Vagina (tissue), 2 donors: ENCODE results near the gene SNX9. TPM values are rescaled to one million over a fixed set of nuclear protein-coding genes. Genes with fewer than 3 reads are reported as not detected.

Experiments used
- DNase-seq, 2 donors: peaks; one replicate each; pipeline ENCODE4 v3.0.0-alpha.2; 2017; ENCODE audit errors: extremely low spot score in 2 of 2
- H3K27ac ChIP-seq: fragments of 200-600 bp; sonication (generic); one replicate; pipeline ENCODE4 v1.5.1; 2019
- H3K27me3 ChIP-seq: fragments of 200-600 bp; sonication (generic); one replicate; pipeline ENCODE4 v1.5.1; 2019
- H3K36me3 ChIP-seq, 2 donors: fragments of 200-600 bp; sonication (generic); one replicate each; pipeline ENCODE4 v1.5.1; 2017 to 2019
- H3K4me1 ChIP-seq: fragments of 200-600 bp; sonication (generic); one replicate; pipeline ENCODE4 v1.5.1; 2019
- H3K4me3 ChIP-seq, 2 donors: fragments of 200-600 bp; sonication (generic); 1 replicate in 1 of 2; 2 replicates in 1 of 2; pipeline ENCODE4 v1.5.1; 2016 to 2019
- H3K9me3 ChIP-seq: fragments of 200-600 bp; sonication (generic); one replicate; pipeline ENCODE4 v1.5.1; 2019
- CTCF ChIP-seq, 3 experiments: fragments of 450-650 bp in 2 of 3; fragments of 200-600 bp in 1 of 3; sonication (generic) in 1 of 3; IDR thresholded peaks; one replicate each; pipeline ENCODE4 v1.5.1; 2017 to 2019; ENCODE audit warnings: antibody characterized with exemption in 3 of 3, mild to moderate bottlenecking in 2 of 3, moderate library complexity in 2 of 3
- POLR2A ChIP-seq, 2 donors: fragments of 450-650 bp; IDR thresholded peaks; one replicate each; pipeline ENCODE4 v1.6.1; 2017; ENCODE audit warnings: antibody characterized with exemption in 2 of 2, mild to moderate bottlenecking in 2 of 2, moderate library complexity in 2 of 2
- POLR2AphosphoS5 ChIP-seq, 2 donors: sonication (generic); formaldehyde crosslinking; IDR thresholded peaks; one replicate each; pipeline ENCODE4 v1.9.0; 2017; ENCODE audit warnings: antibody characterized with exemption in 2 of 2, mild to moderate bottlenecking in 2 of 2, low read depth in 1 of 2; ENCODE audit not compliant: insufficient read depth in 1 of 2
- intact Hi-C: fragments of 100-400 bp; cut with DNase I; formaldehyde crosslinking; loops from one replicate; pipeline ENCODE4 v1.15.1; 2023
- total RNA-seq: library from RNA; depleted of rRNA; stranded (reverse); fragments of >200 nt; gene quantifications from one replicate; pipeline ENCODE4 v1.2.3, GENCODE V29; 2016

Gene SNX9
- total RNA-seq, 1 donor from 2014 or later: 61.4 TPM

DNA sequence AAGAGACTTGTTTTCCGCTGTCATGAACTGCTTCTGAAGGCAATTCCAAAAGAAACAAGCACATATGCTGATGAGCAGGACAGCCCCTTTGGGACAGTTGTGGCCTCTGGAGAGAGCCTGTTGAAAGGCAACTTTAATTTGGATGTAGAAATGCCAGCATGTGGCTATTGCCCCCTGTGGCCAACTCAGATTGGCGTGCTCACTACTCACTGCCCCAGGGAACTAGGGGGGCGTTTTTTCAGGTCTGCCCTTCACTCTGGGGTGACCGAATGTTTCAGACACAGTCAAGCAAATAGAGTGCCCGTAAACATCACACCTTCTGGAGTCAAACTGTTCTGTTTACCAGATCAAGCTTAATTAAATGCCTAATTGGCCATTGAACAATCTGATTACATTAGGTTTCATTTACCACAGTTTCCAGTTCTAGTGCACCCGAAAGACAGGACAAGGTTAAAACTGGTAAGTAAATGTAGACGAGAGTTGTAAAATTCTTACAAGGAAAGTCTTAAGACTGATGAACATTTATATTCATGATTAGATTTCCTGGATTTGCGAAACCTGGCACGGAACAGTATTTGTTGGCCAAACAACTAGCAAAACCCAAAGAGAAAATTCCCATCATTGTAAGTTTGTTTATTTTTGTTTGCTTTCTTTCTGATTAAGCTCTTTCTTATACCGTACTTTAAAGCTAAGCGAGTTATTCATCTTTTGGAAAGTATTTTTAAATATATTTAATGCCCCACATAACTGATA, 82.7 kb downstream of the SNX9 start:
- peaks cover 0 to 26% of the 10 kb centered on the region in 2 donors for H3K36me3 ChIP-seq

GRCh38 chr6:157906537-157907061, 83.6 kb downstream of the SNX9 start:
- DNase-seq: no peak
- TF ChIP-seq POLR2AphosphoS5 (IDR thresholded peaks at IDR 0.05; ENCODE audit: insufficient read depth in 1 of 2, low read depth in 1 of 2): no peak
- no peak for TF ChIP-seq CTCF (IDR thresholded peaks at IDR 0.05)
- TF ChIP-seq POLR2A (IDR thresholded peaks at IDR 0.05): no peak
- Histone ChIP-seq H3K27ac (no peak overlapping the region), H3K4me3 (no peak overlapping the region), H3K9me3 (no peaks in the 10 kb centered on the region), H3K36me3 (peaks cover 0 to 32% of the 10 kb centered on the region in 2 donors), H3K27me3 (no peaks in the 10 kb centered on the region), H3K4me1 (no peaks in the 10 kb centered on the region)
- intact Hi-C loops: no loop called here

More for the DNA sequence above, 82.7 kb downstream of the SNX9 start:
- intact Hi-C loops: no loop called here
- Histone ChIP-seq H3K4me1 (peaks cover 5% of the 10 kb centered on the region), H3K27me3 (no peaks in the 10 kb centered on the region), H3K27ac (peak overlapping the region; percentile 16), H3K9me3 (no peaks in the 10 kb centered on the region), H3K4me3 (no peak overlapping the region)
- no peak for TF ChIP-seq POLR2A (IDR thresholded peaks at IDR 0.05)
- TF ChIP-seq CTCF (IDR thresholded peaks at IDR 0.05): no peak
- no peak for TF ChIP-seq POLR2AphosphoS5 (IDR thresholded peaks at IDR 0.05; ENCODE audit: insufficient read depth in 1 of 2, low read depth in 1 of 2)
- DNase-seq: no peak

- intact Hi-C loops: no loop called here
- no peak for DNase-seq
- no peaks in the 10 kb centered on the region for H3K27me3 ChIP-seq
- no peak overlapping the region for H3K4me3 ChIP-seq
- H3K36me3 ChIP-seq: peaks cover 0 to 24% of the 10 kb centered on the region in 2 donors
- H3K27ac ChIP-seq: no peak overlapping the region
- H3K9me3 ChIP-seq: no peaks in the 10 kb centered on the region
- TF ChIP-seq CTCF (IDR thresholded peaks at IDR 0.05) (no peak), POLR2A (IDR thresholded peaks at IDR 0.05) (no peak), POLR2AphosphoS5 (IDR thresholded peaks at IDR 0.05; ENCODE audit: insufficient read depth in 1 of 2, low read depth in 1 of 2) (no peak)
- no peaks in the 10 kb centered on the region for H3K4me1 ChIP-seq
These were observed 84.6 kb downstream of the SNX9 start for GRCh38 chr6:157907651-157908050.

- Histone ChIP-seq H3K27me3 (no peaks in the 10 kb centered on the region), H3K27ac (no peak overlapping the region), H3K9me3 (no peaks in the 10 kb centered on the region), H3K4me1 (no peaks in the 10 kb centered on the region), H3K36me3 (peaks cover 0 to 20% of the 10 kb centered on the region in 2 donors), H3K4me3 (no peak overlapping the region)
- intact Hi-C loops: no loop called here
- DNase-seq: no peak
- no peak for TF ChIP-seq POLR2A (IDR thresholded peaks at IDR 0.05)
- TF ChIP-seq CTCF (IDR thresholded peaks at IDR 0.05): no peak
- TF ChIP-seq POLR2AphosphoS5 (IDR thresholded peaks at IDR 0.05; ENCODE audit: insufficient read depth in 1 of 2, low read depth in 1 of 2): no peak
These were observed 85.6 kb downstream of the SNX9 start for GRCh38 chr6:157908369-157909281.
